ENCODE results near the gene ALKBH8. TPM values are rescaled to one million over a fixed set of nuclear protein-coding genes. Genes with fewer than 3 reads are reported as not detected.
A peak's percentile ranks its signal among the peaks of the same experiment; 100 is the strongest.

ALKBH8 gene
- total RNA-seq: 11.8 and 12.4 TPM in 2 replicates

GRCh38 chr11:107565219-107565937 is at the start of gene ALKBH8:
TSS of gene ALKBH8 (minus strand) at chr11:107565735. CDS start at chr11:107560893, 4,842 bp downstream.
- Mint-ChIP-seq H3K27ac (peak within 1 kb of the TSS; percentile 97), H3K36me3 (ENCODE audit: low read depth) (peaks cover 15% of the 10 kb centered on the region), H3K27me3 (no peaks in the 10 kb centered on the region), H3K4me3 (peak within 1 kb of the TSS; percentile 96), H3K4me1 (peaks cover 56% of the 10 kb centered on the region), H3K9me3 (no peaks in the 10 kb centered on the region)
- ChIA-PET CTCF (interaction anchor here (0.9 to 1.0 kb wide), 2 partner anchors 17 to 206 kb away, joined by 3 to 5 read pairs; no protein-coding TSS in a partner anchor), POLR2A (interaction anchor here (0.5 to 0.8 kb wide), 4 partner anchors 15 to 366 kb away, joined by 3 to 6 read pairs (median 4); no protein-coding TSS in a partner anchor)
- intact Hi-C loops (cut with micrococcal nuclease): loop anchor here (1.0 to 10.0 kb wide), 12 partner anchors 16 to 1491 kb away; partner anchors contain the start of genes AASDHPPT, ACAT1, C11orf65 and CUL5
- ATAC-seq (ENCODE audit: low read depth): peak; percentile 88
- no peak for TF ChIP-seq CTCF (IDR thresholded peaks at IDR 0.05)
- peak; percentile 66 for DNase-seq

GRCh38 chr11:107612445-107612844 is 46.9 kb upstream of the ALKBH8 start:
- no peak for TF ChIP-seq CTCF (IDR thresholded peaks at IDR 0.05)
- intact Hi-C loops (cut with micrococcal nuclease): no loop called here
- H3K27ac Mint-ChIP-seq: no peak overlapping the region
- ChIA-PET CTCF (no interaction called here), POLR2A (no interaction called here)
- DNase-seq (no peak), ATAC-seq (ENCODE audit: low read depth) (no peak)
- peaks cover 12% of the 10 kb centered on the region for H3K27me3 Mint-ChIP-seq
- no peaks in the 10 kb centered on the region for H3K36me3 Mint-ChIP-seq (ENCODE audit: low read depth)
- H3K9me3 Mint-ChIP-seq: no peaks in the 10 kb centered on the region
- H3K4me1 Mint-ChIP-seq: no peaks in the 10 kb centered on the region
- H3K4me3 Mint-ChIP-seq: no peak overlapping the region

- Mint-ChIP-seq H3K4me1 (no peaks in the 10 kb centered on the region), H3K36me3 (ENCODE audit: low read depth) (no peaks in the 10 kb centered on the region), H3K9me3 (no peaks in the 10 kb centered on the region), H3K4me3 (no peak overlapping the region), H3K27me3 (peaks cover 23% of the 10 kb centered on the region), H3K27ac (no peak overlapping the region)
- ChIA-PET CTCF (interaction anchor here (1.2 kb wide), 1 partner anchor 188 kb away, joined by 3 read pairs; no protein-coding TSS in a partner anchor), POLR2A (interaction anchor here (0.7 kb wide), 1 partner anchor 11 kb away, joined by 3 read pairs; no protein-coding TSS in a partner anchor)
- ATAC-seq (ENCODE audit: low read depth): no peak
- no peak for TF ChIP-seq CTCF (IDR thresholded peaks at IDR 0.05)
- no peak for DNase-seq
- intact Hi-C loops (cut with micrococcal nuclease): loop anchor here (5.0 kb wide), 1 partner anchor 47 kb away; no protein-coding TSS in a partner anchor
Measured at GRCh38 chr11:107609400-107610218, 44.1 kb upstream of the ALKBH8 start.

GRCh38 chr11:107608809-107609208 is 43.3 kb upstream of the ALKBH8 start:
- intact Hi-C loops (cut with micrococcal nuclease): loop anchor here (5.0 kb wide), 1 partner anchor 47 kb away; no protein-coding TSS in a partner anchor
- no peaks in the 10 kb centered on the region for H3K4me1 Mint-ChIP-seq
- TF ChIP-seq CTCF (IDR thresholded peaks at IDR 0.05): no peak
- ChIA-PET CTCF (interaction anchor here (1.2 kb wide), 1 partner anchor 189 kb away, joined by 3 read pairs; no protein-coding TSS in a partner anchor), POLR2A (interaction anchor here (0.7 kb wide), 1 partner anchor 11 kb away, joined by 3 read pairs; no protein-coding TSS in a partner anchor)
- H3K4me3 Mint-ChIP-seq: no peak overlapping the region
- peaks cover 26% of the 10 kb centered on the region for H3K27me3 Mint-ChIP-seq
- no peaks in the 10 kb centered on the region for H3K36me3 Mint-ChIP-seq (ENCODE audit: low read depth)
- H3K27ac Mint-ChIP-seq: no peak overlapping the region
- no peaks in the 10 kb centered on the region for H3K9me3 Mint-ChIP-seq
- ATAC-seq (ENCODE audit: low read depth) (no peak), DNase-seq (no peak)

Data from activated B cell treated with CpG ODN at 0.5 μM for 24 hours (primary cell).